Right lobe of liver (tissue), 6 donors: Measurements from ENCODE around the gene PLA2R1. TPM values are rescaled to one million over a fixed set of nuclear protein-coding genes. Genes with fewer than 3 reads are reported as not detected.

Source experiments
- ATAC-seq, 4 donors: fragments of 200-7000 bp; cut with Tn5 transposase; one replicate each; pipeline ENCODE4 v1.9.1; 2020; ENCODE audit warnings: mild to moderate bottlenecking in 4 of 4, moderate library complexity in 4 of 4
- DNase-seq, 3 donors: peaks; one replicate each; pipeline ENCODE4 v3.0.0-alpha.2; 2020
- H3K27ac ChIP-seq, 3 donors: fragments of 200-600 bp; one replicate each; pipeline ENCODE4 v1.8.0; 2022
- H3K27me3 ChIP-seq, 2 donors: fragments of 200-600 bp; one replicate each; pipeline ENCODE4 v1.8.0; 2022
- H3K36me3 ChIP-seq, 4 donors: fragments of 200-600 bp; sonication (generic) in 1 of 4; one replicate each; pipeline versions ENCODE4 v1.5.1 to v1.8.0; 2017 to 2022; ENCODE audit warnings: control low read depth in 1 of 4
- H3K4me1 ChIP-seq, 4 donors: fragments of 200-600 bp; sonication (generic) in 1 of 4; one replicate each; pipeline versions ENCODE4 v1.5.1 to v1.8.0; 2017 to 2022; ENCODE audit warnings: control low read depth in 1 of 4
- H3K4me3 ChIP-seq, 3 donors: fragments of 200-600 bp; one replicate each; pipeline ENCODE4 v1.8.0; 2022
- H3K9me3 ChIP-seq, 4 donors: fragments of 200-600 bp; sonication (generic) in 1 of 4; one replicate each; pipeline versions ENCODE4 v1.5.1 to v1.8.0; 2017 to 2022; ENCODE audit warnings: control low read depth in 1 of 4
- POLR2A ChIP-seq: fragments of 450-650 bp; IDR thresholded peaks from one replicate; pipeline ENCODE4 v1.6.1; 2017; ENCODE audit warnings: antibody characterized with exemption, mild to moderate bottlenecking
- WGBS: methylation state at CpG from one replicate; pipeline ENCODE4 v1.1.6; 2018; ENCODE audit warnings: low coverage, low lambda C conversion rate; ENCODE audit not compliant: insufficient coverage; ENCODE audit errors: missing lambda C conversion rate; 5-methylcytosine and 5-hydroxymethylcytosine counted together
- intact Hi-C, 2 donors: fragments of 100-400 bp; cut with DNase I; formaldehyde crosslinking; loops; one replicate each; pipeline versions ENCODE4 v1.11.2 to v1.14.1; 2022
- total RNA-seq, 6 experiments: library from RNA; depleted of rRNA in 2 of 6; stranded (reverse); fragments of >200 nt in 2 of 6; fragmentation: NEBNext Ultra II Directional in 3 of 6; extraction: Animal tissue kit (Norgen Biotek cat#: 25700) in 3 of 6; gene quantifications; one replicate each; pipeline versions ENCODE4 v1.1.0 to v1.2.4, GENCODE V29; 2016 to 2023
- TF ChIP-seq, protein P1 (sequence below), 4 donors: fragments of 200-600 bp in 3 of 4; fragments of 450-650 bp in 1 of 4; IDR thresholded peaks; one replicate each; pipeline versions ENCODE4 v1.5.1 to v1.8.0; 2016 to 2022; ENCODE audit warnings: antibody characterized with exemption in 4 of 4, mild to moderate bottlenecking in 2 of 4
- donor health status: DM: no; HTN: yes; CAD: no.
- donor health status: DM: no; HTN: no; CAD: no.
- donor health status: DM: no; HTN: no; CAD: no.
- donor health status: DM: no; HTN: yes; CAD: no.
- donor health status: DM: no; HTN: yes; CAD: no.

Gene PLA2R1
- total RNA-seq, 6 experiments from 2014 or later = 0.70 to 1.6 (median 0.97) TPM

DNA sequence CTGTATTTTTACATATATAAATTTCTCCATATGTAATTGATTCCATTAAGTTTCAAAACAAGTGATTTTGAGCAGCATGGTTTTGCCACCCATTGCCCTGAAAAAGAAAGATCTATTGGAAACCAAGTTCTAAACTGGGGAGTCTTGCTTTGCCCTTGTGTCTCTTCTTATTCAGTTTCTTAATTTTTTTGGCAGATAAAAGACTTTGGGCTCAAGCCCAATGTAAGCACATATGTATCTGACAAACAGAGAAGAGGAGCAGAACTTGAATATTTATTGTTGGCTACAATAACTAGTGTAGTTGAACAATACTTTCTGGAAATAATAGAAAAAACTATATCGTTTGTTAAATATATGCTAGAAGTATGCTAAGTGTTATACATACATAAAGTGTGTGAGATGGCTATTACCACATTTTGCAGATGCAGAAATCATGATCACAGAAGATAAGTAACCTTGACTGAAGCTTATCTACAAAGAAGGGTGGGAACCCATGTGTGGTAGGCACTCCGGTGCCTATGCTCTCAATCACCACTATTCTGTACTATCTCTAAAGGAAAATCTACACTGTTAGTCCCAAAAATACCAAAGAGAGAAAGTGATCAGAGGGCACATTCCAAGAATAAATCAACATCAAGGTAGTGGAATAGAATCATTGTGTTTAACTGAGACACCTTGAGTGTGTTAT lies 109.1 kb downstream of the PLA2R1 start:
- Histone ChIP-seq H3K36me3 (no peaks in the 10 kb centered on the region), H3K4me1 (no peaks in the 10 kb centered on the region), H3K27ac (no peak overlapping the region), H3K9me3 (no peaks in the 10 kb centered on the region), H3K27me3 (no peaks in the 10 kb centered on the region), H3K4me3 (no peak overlapping the region)
- DNase-seq = no peak
- WGBS = 82% methylated on average over 2 of the region's 2 CpGs
- ATAC-seq = no peak
- intact Hi-C loops = no loop called here
- TF ChIP-seq, protein P1, sequence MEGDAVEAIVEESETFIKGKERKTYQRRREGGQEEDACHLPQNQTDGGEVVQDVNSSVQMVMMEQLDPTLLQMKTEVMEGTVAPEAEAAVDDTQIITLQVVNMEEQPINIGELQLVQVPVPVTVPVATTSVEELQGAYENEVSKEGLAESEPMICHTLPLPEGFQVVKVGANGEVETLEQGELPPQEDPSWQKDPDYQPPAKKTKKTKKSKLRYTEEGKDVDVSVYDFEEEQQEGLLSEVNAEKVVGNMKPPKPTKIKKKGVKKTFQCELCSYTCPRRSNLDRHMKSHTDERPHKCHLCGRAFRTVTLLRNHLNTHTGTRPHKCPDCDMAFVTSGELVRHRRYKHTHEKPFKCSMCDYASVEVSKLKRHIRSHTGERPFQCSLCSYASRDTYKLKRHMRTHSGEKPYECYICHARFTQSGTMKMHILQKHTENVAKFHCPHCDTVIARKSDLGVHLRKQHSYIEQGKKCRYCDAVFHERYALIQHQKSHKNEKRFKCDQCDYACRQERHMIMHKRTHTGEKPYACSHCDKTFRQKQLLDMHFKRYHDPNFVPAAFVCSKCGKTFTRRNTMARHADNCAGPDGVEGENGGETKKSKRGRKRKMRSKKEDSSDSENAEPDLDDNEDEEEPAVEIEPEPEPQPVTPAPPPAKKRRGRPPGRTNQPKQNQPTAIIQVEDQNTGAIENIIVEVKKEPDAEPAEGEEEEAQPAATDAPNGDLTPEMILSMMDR (IDR thresholded peaks at IDR 0.05) = no peak
- TF ChIP-seq POLR2A = no peak

DNA sequence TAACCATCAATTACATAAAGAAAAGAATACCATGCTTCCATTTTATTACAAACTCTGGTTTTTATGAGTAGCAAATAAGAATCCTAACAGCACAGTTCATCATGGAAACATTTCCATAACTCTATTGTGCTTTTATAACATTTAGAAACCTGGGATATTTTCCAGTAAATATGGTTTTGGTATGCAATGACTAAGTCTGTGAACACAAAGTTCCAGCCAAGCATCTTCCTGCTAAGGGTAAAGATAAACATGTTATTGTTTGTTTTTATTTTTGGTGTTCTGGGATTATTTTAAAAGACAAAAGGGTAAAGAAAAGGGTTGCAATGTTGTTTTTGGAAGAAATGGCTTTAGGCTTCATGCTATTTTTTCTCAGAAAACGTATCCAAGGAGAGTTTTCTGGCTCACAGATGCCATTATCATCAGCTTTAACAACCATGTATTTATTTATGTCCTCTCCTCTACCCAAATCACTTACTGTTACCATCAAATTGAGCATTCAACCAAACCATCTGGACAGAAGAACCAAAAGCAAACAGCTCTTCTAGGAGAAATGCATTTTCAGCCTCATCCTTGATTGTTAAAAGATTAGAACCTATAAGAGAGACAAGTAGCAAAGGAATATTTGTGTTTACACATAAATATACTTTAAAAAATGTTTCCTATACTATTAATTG lies 116.0 kb downstream of the PLA2R1 start:
- peak in 2 of 4 donors; percentile 29 to 41 for ATAC-seq
- Histone ChIP-seq H3K27ac (no peak overlapping the region), H3K9me3 (no peaks in the 10 kb centered on the region), H3K27me3 (no peaks in the 10 kb centered on the region), H3K4me3 (no peak overlapping the region), H3K4me1 (no peaks in the 10 kb centered on the region), H3K36me3 (no peaks in the 10 kb centered on the region)
- no peak for TF ChIP-seq POLR2A
- TF ChIP-seq, protein P1 (IDR thresholded peaks at IDR 0.05) = no peak
- intact Hi-C loops = no loop called here
- WGBS = 10% methylated on average over 1 of the region's 1 CpG
- no peak for DNase-seq

DNA sequence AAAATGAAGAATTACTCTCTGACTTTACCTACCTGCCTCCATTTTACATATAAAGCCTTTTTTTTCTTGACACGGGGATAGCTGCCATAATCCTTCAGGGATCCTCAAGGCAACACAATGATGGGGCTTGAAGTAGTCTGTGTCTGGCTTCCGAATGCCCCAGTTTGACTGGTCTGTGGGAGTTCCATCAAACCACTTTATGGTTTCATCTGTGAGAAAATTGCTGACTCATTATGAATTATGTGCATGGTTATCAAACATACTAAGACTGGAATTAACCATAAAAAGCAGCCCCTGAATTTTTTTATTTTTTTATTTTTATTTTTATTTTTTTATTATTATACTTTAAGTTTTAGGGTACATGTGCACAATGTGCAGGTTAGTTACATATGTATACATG lies 117.5 kb downstream of the PLA2R1 start:
- 56% methylated on average over 2 of the region's 2 CpGs for WGBS
- Histone ChIP-seq H3K9me3 (no peaks in the 10 kb centered on the region), H3K27me3 (no peaks in the 10 kb centered on the region), H3K27ac (no peak overlapping the region), H3K4me1 (no peaks in the 10 kb centered on the region), H3K4me3 (no peak overlapping the region), H3K36me3 (no peaks in the 10 kb centered on the region)
- DNase-seq (no peak), ATAC-seq (no peak)
- TF ChIP-seq, protein P1 (IDR thresholded peaks at IDR 0.05) = no peak
- TF ChIP-seq POLR2A = no peak
- intact Hi-C loops = no loop called here

DNA sequence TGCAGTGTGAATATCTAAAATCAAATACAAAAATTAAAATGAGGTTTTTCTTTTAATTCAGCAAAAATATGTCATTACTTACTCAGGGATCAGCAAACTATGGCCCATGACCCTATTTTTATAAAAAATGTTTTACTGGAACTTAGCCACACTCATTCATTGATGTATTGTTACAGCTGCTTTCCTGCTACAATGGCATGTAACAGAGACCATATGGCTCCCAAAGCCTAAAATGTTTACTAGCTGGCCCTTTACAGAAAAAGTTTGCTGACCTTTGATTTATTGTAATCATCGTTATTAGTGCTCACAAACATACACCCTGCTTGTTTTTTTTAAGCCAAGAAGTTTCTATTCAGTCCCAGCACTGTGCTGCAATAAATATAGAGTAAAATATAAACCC lies 120.3 kb downstream of the PLA2R1 start:
- Histone ChIP-seq H3K9me3 (no peaks in the 10 kb centered on the region), H3K27me3 (no peaks in the 10 kb centered on the region), H3K36me3 (no peaks in the 10 kb centered on the region), H3K27ac (no peak overlapping the region), H3K4me1 (no peaks in the 10 kb centered on the region), H3K4me3 (no peak overlapping the region)
- TF ChIP-seq POLR2A = no peak
- intact Hi-C loops = no loop called here
- DNase-seq = no peak
- ATAC-seq = no peak
- 23% methylated on average over 1 of the region's 1 CpG for WGBS

DNA sequence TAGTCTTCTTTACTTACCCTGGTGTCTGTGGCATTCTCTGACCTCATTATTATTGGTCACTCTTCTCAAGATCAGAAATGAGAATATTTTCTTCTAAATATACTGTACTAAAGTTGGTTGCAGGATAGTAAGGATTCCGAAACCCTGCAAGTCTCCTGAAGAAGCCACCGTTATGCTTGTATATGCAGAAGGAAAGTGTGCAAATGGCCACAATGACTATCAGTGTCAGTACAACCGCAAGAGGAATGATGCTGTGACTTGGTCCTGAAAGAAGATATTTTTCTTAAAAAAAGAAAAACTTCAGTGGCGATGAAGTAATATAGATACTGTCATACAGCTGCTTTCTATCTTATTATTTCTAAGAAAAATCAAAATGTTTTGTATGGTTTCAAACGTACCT lies 120.7 kb downstream of the PLA2R1 start:
- TF ChIP-seq, protein P1 (IDR thresholded peaks at IDR 0.05) = no peak
- TF ChIP-seq POLR2A = no peak
- Histone ChIP-seq H3K4me3 (no peak overlapping the region), H3K27me3 (no peaks in the 10 kb centered on the region), H3K9me3 (no peaks in the 10 kb centered on the region), H3K27ac (no peak overlapping the region), H3K36me3 (no peaks in the 10 kb centered on the region), H3K4me1 (no peaks in the 10 kb centered on the region)
- 64% methylated on average over 5 of the region's 5 CpGs for WGBS
- intact Hi-C loops = no loop called here
- DNase-seq (no peak), ATAC-seq (no peak)
